WTC11 (cell line): Measurements from ENCODE around the gene MVK.

Experiments
- ATF6 ChIP-seq: sonication (generic); formaldehyde crosslinking; IDR thresholded peaks from 2 replicates; pipeline ENCODE4 v1.8.1; 2023; ENCODE audit warnings: mild to moderate bottlenecking, missing genetic modification reagents
- CTCF ChIP-seq: fragments of 200-600 bp; IDR thresholded peaks from 2 replicates; pipeline ENCODE4 v1.8.0; 2022; ENCODE audit warnings: antibody characterized with exemption
- E2F5 ChIP-seq: sonication (generic); formaldehyde crosslinking; IDR thresholded peaks from 2 replicates; pipeline ENCODE4 v1.8.1; 2022; ENCODE audit warnings: mild to moderate bottlenecking, moderate library complexity, missing genetic modification reagents
- ESRRA ChIP-seq: sonication (generic); formaldehyde crosslinking; IDR thresholded peaks from 2 replicates; pipeline ENCODE4 v1.8.1; 2022; ENCODE audit warnings: mild to moderate bottlenecking, missing genetic modification reagents, borderline replicate concordance
- GABPB1 ChIP-seq: sonication (generic); formaldehyde crosslinking; IDR thresholded peaks from 2 replicates; pipeline ENCODE4 v1.8.1; 2023; ENCODE audit warnings: mild to moderate bottlenecking, missing genetic modification reagents
- SP1 ChIP-seq: sonication (generic); formaldehyde crosslinking; conservative IDR thresholded peaks from 2 replicates; pipeline ENCODE4 v1.8.1; 2022; ENCODE audit warnings: missing genetic modification reagents
- ZNF232 ChIP-seq: sonication (generic); formaldehyde crosslinking; IDR thresholded peaks from 2 replicates; pipeline ENCODE4 v1.8.0; 2022; ENCODE audit warnings: mild to moderate bottlenecking, missing genetic modification reagents
- ZNF423 ChIP-seq: fragments of 250-450 bp; sonication (Bioruptor Pico); IDR thresholded peaks from 2 replicates; pipeline ENCODE4 v2.1.2; 2022; ENCODE audit warnings: mild to moderate bottlenecking, moderate library complexity
- ZNF425 ChIP-seq: fragments of 250-450 bp; sonication (Bioruptor Pico); conservative IDR thresholded peaks from 2 replicates; pipeline ENCODE4 v1.9.0; 2021; ENCODE audit warnings: mild to moderate bottlenecking

GRCh38 chr12:109608793-109609192 lies 35.2 kb downstream of the MVK start:
- TF ChIP-seq ATF6 (no peak), SP1 (no peak), ZNF425 (CRISPR knock-in tag) (no peak), ZNF232 (CRISPR knock-in tag) (no peak), CTCF (no peak), GABPB1 (CRISPR knock-in tag) (no peak), E2F5 (CRISPR knock-in tag) (no peak), ESRRA (CRISPR knock-in tag) (no peak), ZNF423 (CRISPR knock-in tag) (no peak)
